ENCODE results near the gene BTAF1.
"Not testable (repeated sequence)": the region's sequence is repeated elsewhere in the genome, so short reads cannot be mapped to it uniquely, and the experiment has no call there.

BTAF1 gene

DNA sequence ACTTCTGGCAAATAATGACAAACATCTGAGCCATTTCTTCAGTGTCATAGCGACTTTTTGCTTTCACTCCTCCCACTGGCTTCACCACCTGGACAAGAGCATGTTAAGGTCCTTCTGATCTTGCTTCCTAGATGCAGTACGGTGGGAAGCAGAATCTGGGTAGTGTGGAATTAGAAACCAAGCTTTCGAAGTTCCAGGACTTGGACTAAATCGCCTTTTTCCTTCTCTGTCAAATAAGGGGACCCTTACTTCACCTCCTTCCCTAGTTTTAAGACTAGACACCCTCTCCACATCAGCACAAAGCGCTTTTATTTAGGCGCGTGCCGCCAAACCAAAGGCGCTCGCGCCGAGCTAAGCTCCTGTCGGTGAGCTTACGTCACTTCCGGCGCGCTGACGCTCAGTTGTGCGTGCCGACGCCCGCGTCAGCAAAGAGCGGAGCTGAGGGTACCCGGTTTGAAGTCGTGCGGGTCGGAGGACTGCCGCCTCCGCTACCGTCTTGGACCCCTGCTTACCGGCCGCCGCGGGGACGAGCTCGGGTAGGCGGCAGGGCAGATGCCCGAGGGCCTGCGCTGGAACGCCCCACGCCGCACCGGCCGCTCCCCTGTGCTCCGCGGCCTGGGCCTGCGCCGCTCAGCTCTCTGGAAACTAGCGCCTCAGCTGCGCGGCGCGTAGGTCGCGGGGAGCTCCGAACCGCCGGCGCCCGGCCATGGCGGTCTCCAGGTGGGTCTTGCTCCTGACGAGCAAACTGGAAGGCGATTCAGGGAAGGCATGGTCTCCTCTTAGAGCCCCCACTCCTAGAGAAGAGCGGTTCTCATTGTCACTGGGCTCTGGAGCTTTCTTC is at the start of gene BTAF1:
TSS of gene BTAF1 (plus strand) at position 400 of the 841 bp plus-strand sequence. CDS start at position 707, 307 bp downstream.
- DNase-seq (ENCODE audit: low read depth) = peak; percentile 70

DNA sequence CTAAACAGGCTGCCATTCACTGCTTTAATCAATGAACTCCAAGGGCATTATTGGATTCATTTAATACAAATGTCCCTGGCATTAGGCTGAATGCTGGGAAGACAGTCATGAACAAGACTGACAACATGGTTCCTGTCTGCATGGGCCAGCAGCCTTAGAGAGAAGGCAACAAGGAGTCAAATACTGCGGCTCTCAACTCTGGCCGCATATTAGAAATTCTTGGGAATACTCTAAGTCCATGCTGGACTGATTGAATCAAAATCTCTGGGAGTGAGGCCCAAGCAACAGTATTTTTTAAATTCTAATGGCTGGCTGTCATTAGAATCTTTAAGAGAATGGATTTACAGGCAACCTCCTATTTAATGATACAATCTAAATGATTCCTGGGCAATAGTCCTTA is 48.4 kb upstream of the BTAF1 start:
- DNase-seq (ENCODE audit: low read depth) = no peak

DNA sequence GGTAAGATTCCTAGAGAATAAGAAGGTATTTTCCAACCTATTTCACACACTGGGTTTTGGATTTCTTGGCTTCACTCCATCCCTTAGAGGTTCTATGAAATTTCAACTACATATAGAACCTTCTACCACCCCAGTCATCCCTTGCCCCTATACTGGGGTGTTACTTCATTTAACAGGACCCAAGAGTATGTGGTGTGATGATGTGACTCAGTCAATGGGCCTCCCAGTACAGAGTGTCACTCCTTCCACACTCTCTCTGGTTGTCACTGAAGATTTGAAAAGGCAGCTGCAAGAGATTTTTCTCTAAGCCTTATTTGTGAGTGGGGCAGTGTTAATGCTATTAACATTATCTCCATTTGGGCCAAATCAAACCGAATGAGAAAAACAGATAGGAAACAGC is 47.8 kb upstream of the BTAF1 start:
- DNase-seq (ENCODE audit: low read depth) = no peak

DNA sequence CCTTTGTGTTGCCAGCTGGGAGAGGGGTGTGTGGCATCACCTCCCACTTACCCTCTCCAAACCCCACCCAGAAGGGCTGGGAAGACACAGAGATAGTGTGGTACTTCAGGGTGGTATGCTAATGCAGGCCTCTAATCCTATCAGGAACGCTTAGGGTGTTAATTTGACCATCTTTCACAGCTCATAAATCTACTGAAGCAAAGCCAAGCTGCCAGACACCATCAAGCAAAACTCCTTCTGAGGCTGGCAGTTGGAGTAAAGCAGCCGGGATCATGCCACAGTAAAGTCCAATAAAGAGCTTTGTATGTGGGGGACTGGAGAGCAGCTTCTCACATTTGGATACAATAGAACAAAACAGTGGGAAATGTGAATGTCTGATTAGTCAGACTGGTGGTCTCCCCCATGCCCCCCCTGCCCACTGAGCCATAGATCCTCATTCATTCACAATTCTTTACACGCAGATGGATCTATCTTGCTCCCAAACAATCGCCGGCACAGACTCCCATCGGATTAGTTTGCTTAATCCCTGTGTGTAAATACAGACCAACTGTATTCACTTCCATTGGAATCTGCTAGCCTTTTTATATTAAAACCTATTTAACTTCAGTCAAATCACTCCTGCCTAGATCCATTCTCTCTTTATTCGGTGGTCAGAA is 43.9 kb upstream of the BTAF1 start:
- no peak for DNase-seq (ENCODE audit: low read depth)

DNA sequence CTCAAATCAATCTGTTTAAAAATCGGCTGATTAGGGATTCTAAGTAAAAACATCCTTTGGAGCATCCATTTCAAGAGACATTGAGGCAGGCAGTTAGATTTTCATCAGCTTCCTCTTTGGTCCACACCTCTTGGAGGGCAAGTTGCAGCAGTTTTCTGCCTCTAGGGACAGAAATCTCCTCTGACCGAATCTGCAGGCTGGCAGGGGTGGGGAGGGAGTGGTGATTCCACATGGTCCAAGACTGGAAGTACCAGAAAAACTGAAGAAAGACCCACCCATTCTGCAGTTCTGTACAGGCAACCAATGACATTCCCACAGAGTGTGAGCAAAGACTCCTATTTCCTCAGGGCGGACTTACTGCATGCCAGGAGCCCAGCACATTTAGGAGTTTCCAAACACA is 43.3 kb upstream of the BTAF1 start:
- DNase-seq (ENCODE audit: low read depth) = no peak

DNA sequence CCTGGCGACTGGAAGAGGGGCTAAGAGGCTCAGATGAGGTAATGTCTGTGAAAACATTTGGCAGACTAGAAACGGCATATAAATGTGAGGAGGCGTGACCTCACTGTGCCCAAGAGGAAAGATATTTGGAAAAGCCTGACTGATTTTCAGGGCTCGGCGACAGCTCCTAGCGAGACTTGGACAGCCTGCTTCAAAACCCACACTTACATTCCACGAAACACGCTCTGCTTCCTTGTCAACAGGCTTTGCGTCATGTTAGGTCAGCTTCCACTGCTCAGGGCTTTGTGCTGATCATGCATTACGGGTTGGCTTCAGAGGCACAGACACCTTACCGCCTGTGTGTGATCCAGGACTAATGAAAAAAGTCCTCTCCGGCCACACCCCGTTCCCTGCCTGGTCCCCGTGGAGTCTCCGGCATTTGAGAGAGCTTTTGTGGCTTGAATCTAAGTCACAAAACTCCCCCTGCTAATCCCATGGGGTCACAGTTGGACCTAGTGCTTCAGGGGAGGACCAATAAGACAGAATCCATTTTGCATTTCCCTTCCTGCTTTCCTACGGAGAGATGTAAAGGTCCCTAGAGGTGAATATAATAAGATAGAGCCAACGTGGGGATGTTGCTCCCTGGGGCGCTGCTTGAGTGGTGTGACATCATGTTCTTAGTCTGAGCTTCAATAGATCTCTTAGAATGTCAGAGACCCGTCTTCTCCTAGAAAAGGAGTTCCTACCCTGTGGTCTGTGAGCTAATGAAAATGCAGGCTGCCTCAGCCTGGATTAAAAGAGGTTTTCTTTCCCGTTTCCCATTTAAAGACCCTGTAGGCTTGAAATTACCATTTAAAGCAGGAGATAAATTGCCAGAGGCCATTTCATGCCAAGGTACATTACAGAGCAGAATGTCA is 39.8 kb upstream of the BTAF1 start:
- DNase-seq (ENCODE audit: low read depth) = no peak

DNA sequence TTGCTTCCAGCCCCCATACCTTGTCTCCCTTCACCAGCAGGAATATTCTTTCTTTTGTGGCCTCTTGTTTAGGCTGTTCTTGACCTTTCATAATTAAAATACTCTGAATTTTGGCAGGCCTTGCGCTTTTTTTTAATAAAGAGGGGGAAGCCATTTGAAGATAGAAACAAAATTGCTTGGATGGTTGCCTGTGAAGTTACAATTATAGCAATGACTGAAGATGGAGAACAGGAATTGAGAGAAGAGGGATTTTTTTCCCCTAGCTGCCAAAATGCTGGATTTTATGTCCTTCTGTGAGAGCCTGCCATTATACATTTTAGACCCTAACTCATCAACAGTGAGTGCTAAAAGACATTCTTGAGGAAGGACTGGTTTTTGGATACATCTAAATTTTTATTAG is 39.0 kb upstream of the BTAF1 start:
- DNase-seq (ENCODE audit: low read depth) = no peak

DNA sequence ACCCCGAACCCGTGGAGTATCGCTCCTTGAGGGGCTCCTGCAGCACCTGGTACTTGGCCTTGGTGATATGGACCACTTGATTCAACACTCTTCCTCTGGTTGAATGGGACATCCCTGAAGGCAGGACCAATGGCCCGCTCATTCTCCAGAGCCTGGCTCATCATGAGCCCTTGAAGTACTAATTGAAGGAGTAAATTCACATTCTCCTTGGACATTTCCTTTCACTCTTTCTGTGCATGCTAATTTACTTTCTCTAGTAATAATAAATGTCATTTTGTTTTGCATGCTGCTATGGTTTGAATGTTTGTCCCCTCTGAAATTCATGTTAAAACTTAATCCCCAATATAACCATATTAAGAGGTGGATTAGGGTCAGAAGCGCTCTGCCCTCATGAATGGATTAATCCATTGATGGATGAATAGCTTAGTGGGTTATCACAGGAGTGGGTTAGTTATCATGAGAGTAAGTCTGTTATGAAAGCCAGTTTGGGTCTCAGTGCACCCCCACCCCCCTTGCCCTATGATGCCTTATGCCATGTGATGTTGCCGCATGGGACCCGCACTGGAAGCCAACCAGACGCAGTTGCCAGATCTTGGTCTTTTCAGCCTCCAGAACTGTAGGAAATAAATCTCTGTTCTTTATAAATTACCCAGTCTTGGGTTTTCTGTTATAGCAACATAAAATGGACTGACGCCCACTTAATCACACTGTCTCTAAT is 38.0 kb upstream of the BTAF1 start:
- no peak for DNase-seq (ENCODE audit: low read depth)

DNA sequence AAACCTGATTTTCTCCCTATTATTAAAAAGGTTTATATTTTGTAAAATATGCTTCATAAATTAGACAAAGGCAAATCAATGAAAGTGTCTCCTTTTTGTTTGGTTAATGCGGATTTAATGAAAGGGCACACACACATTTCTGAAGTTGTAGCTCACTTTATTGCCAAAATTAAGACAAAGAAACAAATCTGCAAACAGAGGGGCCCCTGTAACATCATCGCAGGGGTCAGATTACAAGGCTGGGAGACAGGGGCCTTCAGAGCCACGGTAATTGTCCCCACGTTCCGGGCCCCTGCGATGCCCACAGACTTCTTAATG is 36.7 kb upstream of the BTAF1 start:
- no peak for DNase-seq (ENCODE audit: low read depth)

DNA sequence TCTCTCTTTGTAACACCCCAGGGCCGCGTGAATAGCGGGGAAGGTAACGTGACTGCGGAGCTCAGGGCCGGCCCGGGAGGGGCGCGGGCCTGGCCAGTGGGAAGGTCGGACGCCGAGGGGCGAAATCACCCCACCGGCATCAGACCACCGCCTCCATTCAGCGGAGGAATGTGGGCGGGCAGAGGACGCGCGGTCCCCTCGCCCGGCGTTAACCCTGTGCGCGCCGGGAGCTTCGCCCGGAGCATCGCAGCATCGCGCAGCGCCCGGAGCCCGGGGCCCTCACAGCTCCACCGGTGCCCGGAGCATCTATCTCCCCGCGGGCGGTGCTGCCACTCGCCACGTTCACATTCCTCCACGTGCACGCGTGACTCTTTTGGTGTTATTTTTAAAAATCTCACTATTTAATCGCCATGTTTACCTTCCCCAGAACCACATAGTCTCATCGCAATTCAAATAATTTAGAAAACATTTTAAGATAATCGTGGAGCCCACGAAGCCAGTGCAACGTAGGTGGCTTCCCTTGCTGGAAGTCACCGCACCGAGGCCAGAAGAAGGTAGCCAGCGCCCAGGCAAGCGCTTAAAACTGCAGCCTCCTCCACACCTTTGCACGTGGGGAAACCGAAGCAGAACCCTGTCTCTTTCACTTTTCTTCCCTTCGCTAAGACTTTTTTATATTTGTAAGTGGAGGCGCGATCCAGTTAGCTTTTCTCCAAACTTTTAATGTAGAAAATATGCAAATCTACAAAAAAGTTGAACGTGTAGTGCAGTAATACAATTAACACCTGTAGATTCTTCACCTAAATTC is 36.1 kb upstream of the BTAF1 start:
- DNase-seq (ENCODE audit: low read depth) = no peak

DNA sequence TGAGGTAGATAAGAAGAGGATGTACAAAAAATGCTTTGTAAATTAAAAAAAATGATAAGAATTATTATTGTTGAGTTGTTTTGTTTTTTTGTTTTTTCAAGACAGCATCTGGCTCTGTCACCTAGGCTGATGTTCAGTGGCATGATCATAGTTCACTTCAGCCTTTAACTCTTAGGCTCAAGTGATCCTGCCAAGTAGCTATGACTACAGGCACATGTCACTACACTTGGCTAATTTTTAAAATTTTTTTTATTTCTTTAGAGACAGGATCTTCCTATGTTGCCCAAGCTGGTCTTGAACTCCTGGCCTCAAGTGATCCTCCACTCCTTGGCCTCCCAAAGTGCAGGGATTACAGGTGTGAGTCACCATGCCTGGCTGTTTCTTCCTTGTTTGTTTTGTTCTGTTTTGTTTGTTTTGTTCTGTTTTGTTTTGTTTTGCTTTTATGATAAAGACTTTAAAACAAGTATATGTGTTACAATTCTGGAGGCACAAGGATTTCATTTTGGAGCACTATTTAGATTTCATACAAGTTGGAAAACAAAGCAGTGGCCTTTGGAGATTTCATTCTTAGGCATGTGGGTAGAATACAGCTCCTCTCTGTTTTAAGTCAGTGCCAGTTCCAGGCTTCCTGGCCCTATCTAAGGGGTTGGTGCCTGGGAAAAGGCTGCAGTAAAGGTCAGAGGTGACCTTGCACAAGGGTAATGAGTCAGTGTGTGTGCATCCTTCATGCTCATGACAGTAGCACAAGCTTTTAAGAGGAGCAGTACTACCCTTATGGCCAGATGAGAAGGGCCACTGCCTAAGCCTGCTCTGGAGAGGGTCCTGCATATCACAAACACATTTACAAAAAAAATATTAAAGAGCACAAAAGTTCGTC is 32.2 kb upstream of the BTAF1 start:
- DNase-seq (ENCODE audit: low read depth) = no peak

DNA sequence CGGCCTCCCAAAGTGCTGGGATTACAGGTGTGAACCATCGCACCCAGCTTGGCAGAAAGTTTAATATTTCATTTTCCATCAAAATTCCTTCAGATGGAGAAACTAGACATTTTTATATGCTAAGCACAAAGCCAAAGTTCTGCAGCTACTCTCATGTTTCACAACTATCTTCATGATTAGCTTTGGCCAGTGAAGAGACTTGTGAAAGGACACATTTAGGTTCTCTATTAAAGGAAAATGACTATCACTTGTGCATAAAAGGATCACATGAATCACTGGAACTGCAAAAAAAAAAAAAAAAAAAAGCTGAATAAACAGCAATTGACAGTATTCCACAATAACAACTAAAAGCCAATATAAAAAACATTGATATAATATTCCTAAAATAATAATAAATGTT is 30.5 kb upstream of the BTAF1 start:
- DNase-seq (ENCODE audit: low read depth) = no peak

DNA sequence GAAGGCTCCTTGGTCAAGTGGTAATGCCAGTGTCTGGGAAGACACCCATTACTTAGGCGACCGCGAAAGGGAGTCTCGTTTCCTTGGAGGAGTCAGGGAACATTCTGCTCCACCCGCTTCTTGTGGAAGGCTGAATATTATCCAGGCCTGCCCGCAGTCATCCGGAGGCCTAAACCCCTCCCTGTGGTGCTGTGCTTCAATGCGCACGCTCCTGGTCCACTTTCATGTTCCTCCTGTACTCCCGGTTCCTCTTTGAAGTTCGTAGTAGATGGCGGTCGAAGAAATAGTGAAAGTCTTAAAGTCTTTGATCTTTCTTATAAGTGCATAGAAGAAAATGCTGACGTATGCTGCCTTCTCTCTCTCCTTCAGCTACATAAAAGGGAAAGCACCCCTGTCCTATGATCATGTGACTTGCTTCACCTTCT is 29.3 kb upstream of the BTAF1 start:
- not testable (repeated sequence) for DNase-seq (ENCODE audit: low read depth)

DNA sequence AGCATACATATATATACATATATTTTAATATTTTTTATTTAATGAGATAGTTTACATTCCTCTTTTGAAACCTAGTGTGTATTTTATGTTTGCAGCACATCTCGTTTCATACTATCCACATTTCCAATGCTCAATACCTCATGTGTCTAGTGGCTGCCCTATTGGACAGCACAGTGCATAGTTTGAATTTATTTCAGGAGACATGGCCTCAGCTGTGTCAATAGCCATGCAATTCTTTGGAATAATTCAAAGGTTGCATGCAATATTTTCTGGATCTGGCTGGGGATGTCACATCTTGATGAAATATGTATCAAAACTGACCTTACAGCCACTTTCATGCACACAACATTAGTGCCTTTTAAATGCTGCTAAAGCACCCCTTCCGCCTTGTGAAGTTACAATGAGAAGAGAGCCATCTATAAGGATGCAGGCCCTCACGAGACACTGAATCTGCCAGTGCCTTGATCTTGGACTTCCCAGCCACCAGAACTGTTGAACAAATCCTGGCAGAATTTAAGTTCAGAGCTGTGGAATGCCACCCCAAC is 27.3 kb upstream of the BTAF1 start:
- DNase-seq (ENCODE audit: low read depth) = no peak

DNA sequence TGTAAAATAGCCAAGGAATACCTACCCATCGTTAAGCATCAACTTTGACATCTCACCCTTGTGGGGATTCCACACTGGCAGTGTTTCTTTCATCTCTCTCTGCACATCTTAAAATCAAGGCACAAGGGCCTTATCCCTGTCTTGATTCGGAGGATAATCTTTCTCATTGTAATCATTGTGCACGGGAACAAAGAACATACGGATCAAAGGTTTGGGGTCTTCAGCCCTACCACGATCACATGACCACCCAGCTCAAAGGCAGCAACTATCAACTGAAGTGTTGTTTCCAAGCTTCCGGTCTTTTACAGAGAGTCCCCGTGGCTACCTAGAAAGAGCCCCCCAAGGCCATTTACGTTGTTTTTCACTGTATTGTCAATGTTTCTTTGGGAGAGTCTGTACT is 26.1 kb upstream of the BTAF1 start:
- no peak for DNase-seq (ENCODE audit: low read depth)

DNA sequence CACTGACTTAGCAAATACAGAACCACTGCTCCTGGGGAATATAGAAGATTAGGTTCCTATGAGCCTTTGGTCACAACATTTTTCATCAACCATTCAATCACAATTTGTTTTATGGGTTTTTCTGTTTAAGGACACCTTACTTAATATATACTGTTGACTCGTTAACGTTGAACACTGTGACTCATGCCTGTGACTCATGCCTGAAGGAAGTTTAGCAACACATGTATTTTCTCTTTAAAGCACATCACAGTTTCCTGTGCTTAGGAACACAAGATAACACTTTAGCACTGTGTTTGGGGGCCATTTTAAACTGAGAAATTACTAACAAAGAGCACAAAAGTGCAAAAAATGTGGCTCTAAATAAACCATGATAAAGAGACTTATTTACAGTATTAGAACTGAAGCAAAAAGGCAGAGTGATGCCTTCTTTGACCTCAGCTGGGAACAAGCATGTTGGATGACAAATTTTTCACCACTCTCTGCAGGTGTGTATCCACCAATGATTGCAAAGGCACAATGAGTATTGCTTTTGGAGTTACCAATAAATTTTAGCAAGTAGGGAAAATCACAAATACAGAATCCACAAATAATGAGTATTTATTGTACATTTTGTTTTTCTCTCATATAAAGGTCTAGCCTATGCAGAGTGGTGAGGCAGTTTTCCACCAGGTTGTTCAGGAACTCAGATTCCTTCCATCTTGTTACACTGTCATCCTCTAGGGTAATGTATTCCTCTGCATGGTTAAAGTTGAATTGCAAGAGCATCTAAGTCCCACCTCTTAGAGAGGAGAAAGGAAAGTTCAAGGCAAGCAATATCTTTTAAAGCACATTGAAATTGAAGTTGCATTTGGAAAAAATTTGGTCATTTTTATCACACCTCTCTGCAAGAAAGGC is 21.5 kb upstream of the BTAF1 start:
- no peak for DNase-seq (ENCODE audit: low read depth)

DNA sequence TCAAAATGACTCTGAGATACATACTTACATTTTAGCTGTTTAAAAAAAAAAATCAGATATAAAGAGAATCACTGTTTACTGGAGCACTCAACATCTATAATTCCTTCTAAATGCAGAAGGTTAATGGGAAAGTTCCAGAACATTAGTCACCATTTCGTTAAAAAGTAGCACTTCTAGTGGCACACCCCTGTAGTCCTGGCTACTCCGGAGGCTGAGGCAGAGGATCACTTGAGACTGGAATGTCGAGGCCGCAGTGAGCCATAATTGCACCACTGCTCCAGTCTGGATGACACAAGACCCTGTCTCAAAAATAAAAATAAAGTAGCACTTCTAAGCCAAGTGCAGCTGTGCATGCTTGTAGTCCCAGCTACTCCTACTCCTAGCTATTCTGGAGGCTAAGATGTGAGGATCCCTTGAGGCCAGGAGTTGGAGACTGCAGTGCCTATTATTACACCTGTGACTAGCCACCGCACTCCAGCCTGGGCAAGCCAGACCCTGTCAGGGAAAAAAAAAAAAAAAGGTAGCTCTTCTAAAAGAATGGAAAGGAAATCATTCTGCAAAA is 16.5 kb upstream of the BTAF1 start:
- no peak for DNase-seq (ENCODE audit: low read depth)

DNA sequence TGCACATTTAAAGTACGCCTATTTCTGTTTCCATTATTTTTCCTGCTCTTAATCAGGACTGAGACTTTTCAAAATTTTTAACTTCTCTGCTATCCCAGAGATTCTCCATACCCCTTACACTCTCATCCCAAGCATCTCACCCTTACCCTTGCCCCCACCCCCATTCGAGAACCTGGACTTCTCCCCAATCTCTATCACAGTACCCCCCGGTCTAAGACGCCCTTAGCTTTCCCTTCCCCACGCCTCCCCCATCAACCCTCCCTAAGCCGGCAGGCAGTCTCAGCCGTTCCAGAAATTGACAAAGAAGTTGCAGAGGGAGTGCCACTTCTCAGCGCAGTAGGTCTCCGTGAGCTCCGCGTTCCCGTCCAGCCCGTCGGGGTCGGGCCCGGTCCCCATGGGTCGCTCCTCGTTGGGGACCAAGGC is 15.6 kb upstream of the BTAF1 start:
- no peak for DNase-seq (ENCODE audit: low read depth)
